K562 (cell line): ENCODE data around the gene SLC35E2B. TPM values are rescaled to one million over a fixed set of nuclear protein-coding genes. Genes with fewer than 3 reads are reported as not detected.

Experiments used
- ARID3A ChIP-seq: IDR thresholded peaks from 2 replicates; pipeline ENCODE4 v1.6.1; 2012; ENCODE audit warnings: low read depth, low read length, improper control_type of control experiment, borderline replicate concordance
- BCL6 ChIP-seq: fragments of 250-450 bp; sonication (Bioruptor Pico); IDR thresholded peaks from 2 replicates; pipeline ENCODE4 v1.4.0; 2020
- EWSR1 ChIP-seq: fragments of 450-650 bp; IDR thresholded peaks from 2 replicates; pipeline ENCODE4 v1.6.1; 2018; ENCODE audit warnings: borderline replicate concordance, mild to moderate bottlenecking, low read depth, moderate library complexity; ENCODE audit not compliant: partially characterized antibody
- FOS ChIP-seq: IDR thresholded peaks from 3 replicates; pipeline ENCODE4 v1.6.1; 2011; ENCODE audit not compliant: insufficient read length; ENCODE audit errors: extremely low read depth
- HSF4 ChIP-seq: fragments of 250-450 bp; sonication (Bioruptor Pico); IDR thresholded peaks from 2 replicates; pipeline ENCODE4 v2.1.2; 2022; ENCODE audit warnings: mild to moderate bottlenecking, moderate library complexity, borderline replicate concordance
- KLF13 ChIP-seq: fragments of 450-650 bp; IDR thresholded peaks from 2 replicates; pipeline ENCODE4 v1.6.1; 2016; ENCODE audit warnings: missing genetic modification characterization, low read depth, mild to moderate bottlenecking, missing compliant biosample characterization, moderate library complexity, borderline replicate concordance
- L3MBTL2 ChIP-seq: fragments of 450-650 bp; IDR thresholded peaks from 2 replicates; pipeline ENCODE4 v1.6.1; 2016; ENCODE audit warnings: mild to moderate bottlenecking, moderate library complexity
- MITF ChIP-seq: IDR thresholded peaks from 2 replicates; pipeline ENCODE4 v1.6.1; 2014; ENCODE audit warnings: antibody characterized with exemption
- NR1H2 ChIP-seq: sonication (generic); formaldehyde crosslinking; IDR thresholded peaks from 2 replicates; pipeline ENCODE4 v1.4.0; 2020; ENCODE audit warnings: mild to moderate bottlenecking, missing genetic modification reagents
- PHF21A ChIP-seq: fragments of 450-650 bp; IDR thresholded peaks from 2 replicates; pipeline ENCODE4 v1.6.1; 2017; ENCODE audit warnings: low read depth, borderline replicate concordance
- PML ChIP-seq: IDR thresholded peaks from 2 replicates; pipeline ENCODE4 v1.6.1; 2012; ENCODE audit warnings: low read length, inconsistent platforms
- TAL1 ChIP-seq: fragments of 450-650 bp; IDR thresholded peaks from 2 replicates; pipeline ENCODE4 v1.6.1; 2016; ENCODE audit warnings: mild to moderate bottlenecking
- YY1 ChIP-seq, 3 experiments: IDR thresholded peaks; 2 replicates each; pipeline ENCODE4 v1.6.1; 2011; ENCODE audit warnings: low read length in 2 of 3, mild to moderate bottlenecking in 2 of 3, moderate library complexity in 2 of 3, borderline replicate concordance in 1 of 3, control low read depth in 1 of 3, low read depth in 1 of 3; ENCODE audit not compliant: insufficient read depth in 3 of 3, insufficient replicate concordance in 2 of 3, control insufficient read depth in 1 of 3, insufficient read length in 1 of 3; ENCODE audit errors: extremely low read depth in 1 of 3
- ZFP91 ChIP-seq: sonication (generic); formaldehyde crosslinking; IDR thresholded peaks from 2 replicates; pipeline ENCODE4 v1.8.0; 2022; ENCODE audit warnings: mild to moderate bottlenecking, missing genetic modification reagents
- polyA plus RNA-seq, 8 experiments: library from polyadenylated mRNA; depleted of rRNA in 4 of 8; stranded (reverse) in 5 of 8; unstranded in 3 of 8; fragments of >200 nt; fragmentation: Nextera tagmentation in 2 of 8; fragmentation: Illumina TruSeq in 1 of 8; extraction: Ambion mirVana in 2 of 8; extraction: Trizol in 1 of 8; gene quantifications; 2 replicates each; pipeline versions ENCODE4 v1.2.1 to v1.2.3, GENCODE V29; 2011 to 2014; ENCODE audit warnings: inconsistent platforms in 1 of 8, missing spikeins in 1 of 8
- total RNA-seq, 7 experiments: library from RNA; depleted of rRNA in 6 of 7; stranded (reverse); fragments of >200 nt in 6 of 7; fragmentation: Illumina TruSeq in 2 of 7; extraction: Trizol in 2 of 7; gene quantifications; 2 replicates each; pipeline versions ENCODE4 v1.2.1 to v1.2.3, GENCODE V29; 2011 to 2021; ENCODE audit warnings: low replicate concordance in 1 of 7
- TF ChIP-seq, protein P1 (sequence below): IDR thresholded peaks from 2 replicates; pipeline ENCODE4 v1.6.1; 2011; ENCODE audit not compliant: insufficient read length; ENCODE audit errors: extremely low read depth
- TF ChIP-seq, protein P2 (sequence below): fragments of 200-800 bp; sonication (Bioruptor generic); IDR thresholded peaks from 2 replicates; pipeline ENCODE4 v1.6.1; 2017; ENCODE audit warnings: missing genetic modification characterization, missing compliant biosample characterization

Gene SLC35E2B
- total and polyA plus RNA-seq, 9 of the 15 experiments (the other 6 are each of a cell fraction or from before 2014, with no cell fraction given), result 4.7 to 44.6 (median 20.7) TPM

DNA sequence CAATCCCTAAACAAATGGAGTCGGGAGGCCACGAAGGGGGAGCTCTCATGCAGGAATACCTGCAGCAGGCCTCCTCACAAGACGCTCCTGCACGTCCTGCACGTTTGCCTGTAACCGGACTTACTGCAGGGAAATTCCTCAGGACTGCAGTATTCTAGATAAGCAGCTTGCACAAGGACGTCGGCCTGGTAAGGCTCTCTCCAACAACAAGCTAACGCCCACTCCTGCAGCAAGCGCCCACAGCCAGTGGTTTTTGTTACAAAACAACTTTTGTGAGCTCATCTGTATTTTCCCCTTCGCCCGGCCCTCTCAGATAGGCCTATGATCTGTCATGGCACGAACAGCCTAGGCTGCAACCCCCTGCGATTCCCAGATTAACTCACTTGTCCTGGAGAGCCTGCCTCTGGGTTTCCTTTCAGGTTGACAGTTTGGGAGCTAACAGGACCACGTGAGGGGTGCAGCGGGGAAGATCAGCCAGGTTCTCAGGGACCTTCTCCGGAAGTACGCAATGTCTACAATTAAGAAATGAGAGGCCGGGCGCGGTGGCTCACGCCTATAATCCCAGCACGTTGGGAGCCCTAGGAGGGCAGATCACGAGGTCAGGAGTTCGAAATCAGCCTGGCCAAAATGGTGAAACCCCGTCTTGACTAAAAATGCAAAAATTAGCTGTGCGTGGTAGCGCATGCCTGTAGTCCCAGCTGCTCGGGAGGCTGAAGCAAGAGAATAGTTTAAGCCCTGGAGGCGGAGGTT is 78.2 kb downstream of the SLC35E2B start (continued):
- no peak for TF ChIP-seq PML
- no peak for TF ChIP-seq FOS
- no peak for TF ChIP-seq HSF4 (CRISPR knock-in tag)
- TF ChIP-seq, protein P1, sequence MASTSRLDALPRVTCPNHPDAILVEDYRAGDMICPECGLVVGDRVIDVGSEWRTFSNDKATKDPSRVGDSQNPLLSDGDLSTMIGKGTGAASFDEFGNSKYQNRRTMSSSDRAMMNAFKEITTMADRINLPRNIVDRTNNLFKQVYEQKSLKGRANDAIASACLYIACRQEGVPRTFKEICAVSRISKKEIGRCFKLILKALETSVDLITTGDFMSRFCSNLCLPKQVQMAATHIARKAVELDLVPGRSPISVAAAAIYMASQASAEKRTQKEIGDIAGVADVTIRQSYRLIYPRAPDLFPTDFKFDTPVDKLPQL, result no peak
- TF ChIP-seq NR1H2 (CRISPR knock-in tag), result no peak
- TF ChIP-seq MITF, result peak; percentile 13; the same call in 1 of the 2 replicates
- no peak for TF ChIP-seq ARID3A
- TF ChIP-seq BCL6, result no peak
- no peak for TF ChIP-seq YY1 (IDR thresholded peaks at IDR 0.05; ENCODE audit: borderline replicate concordance in 1 of 3, control insufficient read depth in 1 of 3, extremely low read depth in 1 of 3, insufficient read depth in 3 of 3, insufficient read length in 1 of 3, insufficient replicate concordance in 2 of 3, low read depth in 1 of 3, low read length in 2 of 3)
- no peak for TF ChIP-seq ZFP91 (CRISPR knock-in tag)
- peak; percentile 68 for TF ChIP-seq KLF13 (tag)
- TF ChIP-seq PHF21A, result 0 out of 2 replicates have a peak, but pooled peaks have one; percentile 7
- peak; percentile 25; the same call in 1 of the 2 replicates for TF ChIP-seq TAL1
- TF ChIP-seq EWSR1, result no peak
- TF ChIP-seq, protein P2, sequence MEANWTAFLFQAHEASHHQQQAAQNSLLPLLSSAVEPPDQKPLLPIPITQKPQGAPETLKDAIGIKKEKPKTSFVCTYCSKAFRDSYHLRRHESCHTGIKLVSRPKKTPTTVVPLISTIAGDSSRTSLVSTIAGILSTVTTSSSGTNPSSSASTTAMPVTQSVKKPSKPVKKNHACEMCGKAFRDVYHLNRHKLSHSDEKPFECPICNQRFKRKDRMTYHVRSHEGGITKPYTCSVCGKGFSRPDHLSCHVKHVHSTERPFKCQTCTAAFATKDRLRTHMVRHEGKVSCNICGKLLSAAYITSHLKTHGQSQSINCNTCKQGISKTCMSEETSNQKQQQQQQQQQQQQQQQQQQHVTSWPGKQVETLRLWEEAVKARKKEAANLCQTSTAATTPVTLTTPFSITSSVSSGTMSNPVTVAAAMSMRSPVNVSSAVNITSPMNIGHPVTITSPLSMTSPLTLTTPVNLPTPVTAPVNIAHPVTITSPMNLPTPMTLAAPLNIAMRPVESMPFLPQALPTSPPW, result peak; percentile 17; the same call in 1 of the 2 replicates
- peak; percentile 46; the same call in 1 of the 2 replicates for TF ChIP-seq L3MBTL2
